Activated CD8-positive, alpha-beta memory T cell treated with anti-CD3 and anti-CD28 coated beads for 4 hours (primary cell): ENCODE data around the gene GATA2.

ENCODE experiments used
- DNase-seq, 2 donors: peaks; one replicate each; pipeline ENCODE4 v3.0.0-alpha.2; 2020; ENCODE audit warnings: low read depth in 2 of 2

Gene GATA2

GRCh38 chr3:128456776-128457715 lies 36.0 kb downstream of the GATA2 start:
- no peak for DNase-seq

DNA sequence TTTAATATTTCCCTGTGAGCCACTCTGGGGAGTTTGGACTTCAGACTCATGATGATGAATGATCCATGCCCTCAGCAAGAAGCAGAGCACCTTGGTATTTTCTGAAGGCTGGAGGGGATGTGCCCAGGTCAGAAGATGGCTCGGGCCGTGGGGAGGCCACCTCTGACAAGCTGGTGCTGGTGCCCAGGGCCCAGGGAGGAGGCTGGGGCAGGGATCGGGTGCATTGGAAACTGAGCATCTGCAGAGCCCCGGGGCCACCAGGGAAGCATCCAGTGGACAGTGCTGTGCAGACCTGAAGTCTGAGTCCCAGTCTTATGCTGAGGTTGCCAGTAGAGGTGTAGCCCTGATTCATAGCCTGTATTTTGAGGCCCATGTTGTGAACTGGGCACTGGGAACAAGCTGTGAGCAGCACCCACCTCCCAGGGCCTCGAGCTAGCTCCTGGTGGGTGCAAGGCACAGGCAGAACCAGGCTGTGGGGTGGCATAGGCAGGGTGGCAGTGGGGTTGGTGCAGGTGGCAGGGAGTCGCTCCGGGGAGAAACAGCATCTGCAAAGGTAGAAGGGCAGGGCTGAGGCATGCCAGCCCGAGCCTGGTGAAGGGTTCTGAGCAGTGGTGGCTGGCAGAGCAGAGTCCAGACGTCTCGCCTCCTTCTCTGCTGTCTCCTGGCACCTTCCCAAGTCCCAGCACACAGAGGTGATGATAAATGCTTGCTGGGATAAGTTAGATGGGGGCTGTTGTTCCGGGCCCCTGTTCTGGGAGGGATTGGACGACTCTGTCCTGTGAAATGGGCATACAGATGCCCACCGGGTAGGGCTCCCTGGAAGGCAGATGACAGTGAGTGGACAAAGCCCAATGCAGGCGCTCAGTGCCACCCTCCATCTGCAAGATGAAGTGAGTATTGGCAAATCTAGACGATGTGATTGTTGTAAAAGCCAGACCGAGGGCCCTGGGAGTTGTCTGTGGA lies 36.9 kb downstream of the GATA2 start:
- no peak for DNase-seq

DNA sequence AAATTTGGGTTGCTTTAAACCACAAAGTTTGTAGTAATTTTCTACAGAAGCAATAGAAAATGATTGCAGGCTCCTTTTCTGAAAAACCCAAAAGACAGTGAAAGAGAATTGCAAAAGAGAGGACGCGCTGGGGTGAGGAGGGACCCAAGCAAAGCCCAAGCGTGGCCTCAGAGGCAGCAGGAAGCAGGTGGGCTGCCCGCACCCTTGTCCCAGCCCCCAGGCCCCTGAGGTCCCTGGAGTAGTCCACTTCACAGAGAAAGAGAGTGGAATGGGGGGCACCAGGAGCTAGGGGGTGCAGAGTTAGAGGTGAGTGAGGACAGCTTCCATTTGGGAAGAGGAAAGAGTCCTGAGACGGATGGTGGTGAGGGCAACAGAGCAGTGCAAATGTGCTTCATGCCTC lies 37.9 kb downstream of the GATA2 start:
- DNase-seq = no peak

DNA sequence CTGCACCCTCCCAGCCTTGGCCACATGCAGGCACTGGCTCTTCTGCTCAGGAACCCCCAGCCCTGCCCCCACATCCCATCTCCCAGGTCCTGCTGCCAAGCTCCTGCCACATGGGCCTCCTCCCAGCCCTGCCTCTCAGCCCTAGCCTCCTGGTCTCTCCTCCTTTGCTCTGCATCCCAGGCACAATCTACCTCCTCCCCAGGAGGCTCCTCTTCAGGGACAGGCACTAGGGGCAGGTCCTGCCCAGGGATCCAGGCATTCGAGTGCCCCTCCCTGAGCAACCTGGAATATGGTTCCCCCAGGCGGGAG lies 38.7 kb downstream of the GATA2 start:
- no peak for DNase-seq

- DNase-seq = no peak
These were observed 39.3 kb downstream of the GATA2 start for GRCh38 chr3:128453501-128454309.

DNA sequence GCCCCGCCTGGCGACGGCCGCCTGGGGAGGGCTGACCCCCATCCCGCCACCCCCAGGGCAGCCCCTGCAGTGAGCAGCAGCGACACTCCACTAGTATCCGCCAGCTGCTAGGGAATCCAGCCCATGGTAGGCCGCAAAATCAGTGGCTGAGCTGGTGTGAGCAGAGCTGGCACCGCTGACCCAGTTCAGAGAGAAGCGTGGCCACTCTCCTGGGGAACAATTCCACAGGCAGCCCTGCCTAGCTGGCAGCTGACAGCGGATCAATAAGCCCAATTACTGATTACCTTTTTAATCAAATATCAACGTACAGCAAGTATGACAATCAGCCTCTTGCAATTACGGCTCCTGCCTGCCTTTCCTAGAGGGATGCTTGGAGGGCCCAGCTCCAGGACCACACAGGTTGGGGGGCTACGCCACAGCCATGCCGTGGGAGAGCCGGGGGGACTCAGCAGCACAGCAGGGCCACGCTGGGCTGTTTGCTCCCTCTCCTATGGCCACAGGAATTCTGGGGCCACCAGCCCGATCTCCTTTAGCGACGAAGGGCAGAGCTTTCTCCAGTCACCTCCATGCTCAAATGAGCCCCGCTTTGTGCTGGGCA lies 40.2 kb downstream of the GATA2 start:
- no peak for DNase-seq

DNA sequence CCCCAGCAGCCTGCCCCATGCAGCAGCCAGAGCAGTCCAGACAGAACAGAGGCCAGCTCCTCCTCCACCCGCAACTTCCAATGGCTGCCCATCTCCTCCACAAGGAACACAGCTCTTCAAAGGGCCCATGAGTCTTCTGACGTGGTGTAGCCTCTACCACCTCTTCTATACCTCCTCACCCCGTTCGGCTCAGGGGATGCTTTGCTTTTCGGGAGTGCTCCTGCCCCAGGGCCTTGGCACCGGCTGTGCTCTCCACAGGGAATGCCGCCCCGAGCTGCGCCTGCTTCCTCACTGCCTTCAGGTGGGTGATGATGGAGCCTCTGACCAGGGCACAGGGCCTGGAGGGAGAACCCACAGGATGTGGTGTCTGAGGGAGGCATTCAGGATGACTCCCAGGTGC lies 40.9 kb downstream of the GATA2 start:
- no peak for DNase-seq

DNA sequence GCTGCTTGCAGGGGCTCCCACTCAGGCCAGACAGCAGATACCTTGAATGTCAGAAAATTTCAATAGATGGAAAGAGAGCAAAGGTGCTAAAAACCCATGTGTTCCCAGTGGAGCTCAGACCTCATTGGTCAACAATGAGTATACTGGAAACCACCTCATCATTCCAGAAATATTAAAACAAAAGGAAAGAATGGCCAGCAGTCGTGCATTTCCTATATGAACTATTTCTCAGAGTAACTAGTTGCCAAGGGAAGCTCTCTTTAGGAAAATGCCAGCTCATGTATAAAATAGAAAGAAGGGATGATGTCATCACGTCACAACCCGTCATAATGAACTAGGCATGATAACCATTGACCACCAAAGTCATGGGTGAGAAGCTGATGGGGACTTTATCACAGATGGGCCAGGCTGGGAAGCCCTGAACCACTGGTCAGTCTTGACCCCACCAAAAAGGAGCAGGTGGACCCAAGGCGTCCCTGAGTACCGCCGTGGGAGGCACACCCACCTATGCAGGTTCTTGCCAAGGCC lies 43.8 kb downstream of the GATA2 start:
- DNase-seq = no peak

DNA sequence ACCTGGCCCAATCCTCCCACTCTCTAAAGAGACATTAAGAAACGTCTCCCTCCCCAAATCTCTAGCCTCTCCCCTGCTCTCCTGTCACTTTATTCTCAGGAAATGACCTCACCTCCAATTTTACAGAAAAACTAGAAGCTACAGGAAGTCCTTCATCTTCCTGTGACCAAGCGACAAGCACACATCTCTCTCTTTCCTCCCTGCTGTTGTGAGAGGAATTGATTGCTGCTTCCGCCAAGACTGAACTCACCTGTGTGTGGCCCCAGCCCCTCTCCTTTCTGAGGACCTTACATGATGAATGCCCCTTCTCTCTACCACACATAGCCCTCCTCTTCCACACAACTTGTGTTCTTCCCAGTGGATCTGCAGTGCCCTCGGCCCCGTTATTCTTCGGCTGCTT lies 44.5 kb downstream of the GATA2 start:
- no peak for DNase-seq

GRCh38 chr3:128447561-128448013 lies 45.4 kb downstream of the GATA2 start:
- no peak for DNase-seq

- DNase-seq = no peak
These were observed 46.2 kb downstream of the GATA2 start for GRCh38 chr3:128446821-128447220.

- DNase-seq = no peak
These were observed 47.6 kb downstream of the GATA2 start for GRCh38 chr3:128445357-128445756.

GRCh38 chr3:128443771-128444170 lies 49.2 kb downstream of the GATA2 start:
- DNase-seq = no peak

GRCh38 chr3:128442949-128443348 lies 50.1 kb downstream of the GATA2 start:
- no peak for DNase-seq

- no peak for DNase-seq
These were observed 50.9 kb downstream of the GATA2 start for GRCh38 chr3:128442070-128442469.

DNA sequence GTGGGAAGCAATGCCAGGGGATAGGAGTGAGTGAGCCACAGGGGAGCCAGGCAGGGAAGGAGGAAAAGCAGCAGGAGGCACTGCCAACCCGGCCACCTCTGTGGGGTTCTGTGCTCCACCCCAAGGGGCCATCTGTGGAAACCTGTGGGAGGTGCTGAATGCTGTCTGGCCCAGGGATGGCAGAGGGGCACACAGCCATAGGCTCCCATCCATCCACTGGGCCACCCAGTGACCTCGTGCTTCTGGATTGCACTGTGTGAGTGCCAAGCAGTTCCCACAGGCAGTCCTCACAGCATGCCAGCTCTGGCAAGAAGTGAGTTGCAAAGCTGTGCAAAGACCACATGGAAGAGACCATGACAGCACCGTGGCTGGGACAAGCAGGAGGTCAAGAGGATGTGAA lies 53.8 kb downstream of the GATA2 start:
- DNase-seq = no peak

- DNase-seq = no peak
These were observed 54.4 kb downstream of the GATA2 start for GRCh38 chr3:128438488-128439072.

DNA sequence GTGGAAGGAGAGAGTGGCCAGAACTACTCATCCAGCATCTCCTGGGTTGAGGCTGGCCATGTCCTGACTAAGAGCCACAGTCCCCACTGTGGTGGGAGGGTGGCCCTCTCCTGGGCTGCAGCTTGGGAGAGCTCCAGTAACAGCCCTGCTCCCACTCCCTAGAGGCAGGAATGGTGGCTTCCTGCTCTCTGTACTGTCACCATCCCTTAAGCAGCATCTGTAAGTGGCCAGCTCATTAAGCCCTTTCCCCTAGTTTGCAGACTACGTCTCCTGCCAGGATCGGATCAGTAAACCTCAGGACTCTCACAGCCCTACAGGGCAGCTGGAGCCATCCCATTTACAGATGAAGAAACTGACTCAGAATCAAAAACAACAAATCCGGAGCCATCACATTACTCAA lies 56.8 kb downstream of the GATA2 start:
- DNase-seq = no peak

DNA sequence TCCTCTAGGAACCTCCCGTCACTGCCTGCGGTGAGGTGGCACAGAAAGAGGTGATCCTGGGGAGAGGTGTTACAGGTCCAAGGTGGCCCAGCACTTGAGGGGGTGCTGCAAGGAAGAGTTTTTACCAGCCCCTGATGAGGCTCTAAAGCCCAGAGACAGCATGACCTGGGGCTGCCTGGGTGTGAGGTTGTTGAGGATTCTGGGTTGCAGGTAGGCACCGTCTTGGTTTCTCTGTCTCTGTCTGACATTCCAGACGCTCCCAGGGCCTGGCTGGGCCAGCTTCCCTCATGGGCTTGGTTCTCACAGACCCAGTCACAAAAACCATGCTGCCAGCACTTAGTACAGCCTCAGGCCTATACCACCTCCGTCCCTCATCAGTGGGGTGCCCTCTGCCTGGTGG lies 57.4 kb downstream of the GATA2 start:
- no peak for DNase-seq

GRCh38 chr3:128435058-128435457 lies 57.9 kb downstream of the GATA2 start:
- no peak for DNase-seq

DNA sequence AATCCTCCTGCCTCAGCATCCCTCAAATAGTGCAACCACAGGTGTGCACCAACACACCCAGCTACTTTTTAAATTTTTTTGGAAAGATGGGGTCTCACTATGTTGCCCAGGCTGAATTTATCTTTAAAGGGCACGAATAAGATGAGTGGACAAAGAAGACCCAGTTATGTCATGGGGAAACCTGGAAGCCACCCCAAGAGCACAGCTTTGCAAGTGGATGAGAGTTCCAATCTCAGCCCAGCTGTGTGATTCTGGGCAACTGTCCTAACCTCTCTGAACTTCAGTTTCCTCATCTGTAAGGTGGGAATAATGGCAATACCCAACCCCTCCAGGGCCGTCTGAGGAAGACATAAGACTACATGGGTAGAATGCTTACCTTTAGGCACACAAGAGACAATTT lies 58.5 kb downstream of the GATA2 start:
- DNase-seq = no peak
